Upper lobe of left lung (tissue), 6 donors: ENCODE measurements around the gene RSPH10B2. TPM values are rescaled to one million over a fixed set of nuclear protein-coding genes. Genes with fewer than 3 reads are reported as not detected.
"Not testable (repeated sequence)": the region's sequence is repeated elsewhere in the genome, so short reads cannot be mapped to it uniquely, and the experiment has no call there.

Source experiments
- ATAC-seq, 2 donors: fragments of 200-7000 bp; cut with Tn5 transposase; one replicate each; pipeline ENCODE4 v1.9.1; 2022; ENCODE audit warnings: mild to moderate bottlenecking in 2 of 2, moderate library complexity in 2 of 2; ENCODE audit not compliant: low FRiP score in 2 of 2
- DNase-seq, 2 donors: peaks; one replicate each; pipeline ENCODE4 v3.0.0-alpha.2; 2019 to 2020
- H3K27ac ChIP-seq, 4 donors: fragments of 200-600 bp; sonication (generic); one replicate each; pipeline ENCODE4 v1.5.1; 2016 to 2019
- H3K27me3 ChIP-seq, 4 donors: fragments of 200-600 bp; sonication (generic); one replicate each; pipeline ENCODE4 v1.5.1; 2017 to 2019
- H3K36me3 ChIP-seq, 4 donors: fragments of 200-600 bp; sonication (generic); one replicate each; pipeline ENCODE4 v1.5.1; 2016 to 2019
- H3K4me1 ChIP-seq, 4 donors: fragments of 200-600 bp; sonication (generic); one replicate each; pipeline ENCODE4 v1.5.1; 2018 to 2019
- H3K4me3 ChIP-seq, 4 donors: fragments of 200-600 bp; sonication (generic); one replicate each; pipeline ENCODE4 v1.5.1; 2017 to 2019; ENCODE audit warnings: mild to moderate bottlenecking in 2 of 4, moderate library complexity in 1 of 4
- H3K9me3 ChIP-seq, 4 donors: fragments of 200-600 bp; sonication (generic); one replicate each; pipeline ENCODE4 v1.5.1; 2018 to 2019
- WGBS, 2 donors: methylation state at CpG; one replicate each; pipeline ENCODE4 v1.1.5; 2017 to 2018; 5-methylcytosine and 5-hydroxymethylcytosine counted together
- total RNA-seq, 6 donors: library from RNA; depleted of rRNA in 4 of 6; stranded (reverse); fragments of >200 nt in 4 of 6; gene quantifications; one replicate each; pipeline versions ENCODE4 v1.1.0 to v1.2.1, GENCODE V29; 2016 to 2021
- donor health status: DM: no; HTN: no; CAD: no; lungs with moderate emphysema.
- donor health status: DM: no; HTN: yes; CAD: no; lungs with severe emphysema.

Gene RSPH10B2
- total RNA-seq, 6 donors from 2014 or later = 0.49 to 20.1 (median 4.3) TPM

DNA sequence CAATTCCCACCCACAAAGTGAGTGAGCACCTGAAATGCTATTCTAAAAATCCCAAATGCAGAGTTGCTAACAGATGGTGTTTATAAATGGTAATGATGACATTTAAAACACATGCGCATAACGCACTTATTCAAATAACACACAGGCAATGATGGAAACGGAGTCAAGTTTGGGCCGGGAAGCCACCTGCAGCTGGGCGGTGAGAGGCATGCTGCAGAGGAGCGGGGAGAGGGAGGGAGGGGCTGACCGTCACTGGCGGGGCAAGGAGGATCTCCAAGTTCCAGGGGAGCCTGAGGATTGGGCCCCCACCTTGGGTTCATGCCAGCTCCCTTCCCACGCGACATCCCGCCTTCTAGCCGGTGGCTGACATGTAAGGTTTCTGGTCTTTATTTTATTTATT is 7.3 kb downstream of the RSPH10B2 start:
- H3K9me3 ChIP-seq, H3K4me3 ChIP-seq, H3K36me3 ChIP-seq, H3K27ac ChIP-seq, H3K4me1 ChIP-seq, H3K27me3 ChIP-seq: not testable (repeated sequence)
- ATAC-seq (peak in 1 of 2 donors; percentile 26), DNase-seq (peak in 1 of 2 donors; percentile 52)
- WGBS, 2 donors = 80 to 88% methylated on average over 4 of the region's 12 CpGs

- not testable (repeated sequence) for H3K36me3 ChIP-seq, H3K27me3 ChIP-seq, H3K4me1 ChIP-seq, DNase-seq, H3K27ac ChIP-seq, H3K4me3 ChIP-seq, ATAC-seq, H3K9me3 ChIP-seq
- 85 to 88% methylated on average over 6 of the region's 6 CpGs for WGBS, 2 donors
Observed at GRCh38 chr7:6781581-6781980, 27.7 kb downstream of the RSPH10B2 start.

DNA sequence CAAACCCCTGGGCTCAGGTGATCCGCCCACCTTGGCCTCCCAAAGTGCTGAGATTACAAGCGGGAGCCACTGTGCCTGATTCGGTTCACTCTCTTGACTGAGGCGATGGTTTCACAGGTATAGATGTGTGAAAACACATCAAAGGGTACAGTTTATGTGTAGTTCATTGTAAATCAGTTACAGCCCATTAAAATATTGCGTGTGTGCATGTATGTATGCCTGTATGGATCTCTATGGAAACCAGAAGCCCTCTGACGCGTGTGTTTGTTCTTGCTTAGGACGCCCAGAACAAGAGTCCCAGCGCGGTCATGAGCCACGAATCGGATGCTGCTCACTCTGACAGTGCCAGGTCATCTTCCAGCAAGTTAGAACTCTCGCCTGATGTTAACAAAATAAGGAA is 35.5 kb downstream of the RSPH10B2 start:
- H3K4me1 ChIP-seq, H3K27ac ChIP-seq, DNase-seq, ATAC-seq, H3K4me3 ChIP-seq, H3K27me3 ChIP-seq, H3K9me3 ChIP-seq, H3K36me3 ChIP-seq: not testable (repeated sequence)
- WGBS, 2 donors = no CpG with 5 or more reads among the region's 13 CpGs

- not testable (repeated sequence) for H3K9me3 ChIP-seq, DNase-seq, H3K4me1 ChIP-seq, H3K27ac ChIP-seq, H3K27me3 ChIP-seq, H3K4me3 ChIP-seq, H3K36me3 ChIP-seq
- ATAC-seq = peak in 1 of 2 donors; percentile 52
- 65 to 97% methylated on average over 4 to 5 of the region's 15 CpGs for WGBS, 2 donors
Observed at GRCh38 chr7:6792113-6792872, 38.4 kb downstream of the RSPH10B2 start.

GRCh38 chr7:6794276-6794675 is 40.4 kb downstream of the RSPH10B2 start:
- H3K4me3 ChIP-seq, H3K27me3 ChIP-seq, DNase-seq, H3K27ac ChIP-seq, ATAC-seq, H3K9me3 ChIP-seq, H3K4me1 ChIP-seq, H3K36me3 ChIP-seq: not testable (repeated sequence)
- WGBS, 2 donors = 84 to 97% methylated on average over 2 to 4 of the region's 11 CpGs

- not testable (repeated sequence) for H3K4me3 ChIP-seq, H3K27me3 ChIP-seq, DNase-seq, H3K27ac ChIP-seq, ATAC-seq, H3K9me3 ChIP-seq, H3K36me3 ChIP-seq, H3K4me1 ChIP-seq
- 76 to 84% methylated on average over 3 to 5 of the region's 5 CpGs for WGBS, 2 donors
Observed at GRCh38 chr7:6797218-6797617, 43.3 kb downstream of the RSPH10B2 start.

DNA sequence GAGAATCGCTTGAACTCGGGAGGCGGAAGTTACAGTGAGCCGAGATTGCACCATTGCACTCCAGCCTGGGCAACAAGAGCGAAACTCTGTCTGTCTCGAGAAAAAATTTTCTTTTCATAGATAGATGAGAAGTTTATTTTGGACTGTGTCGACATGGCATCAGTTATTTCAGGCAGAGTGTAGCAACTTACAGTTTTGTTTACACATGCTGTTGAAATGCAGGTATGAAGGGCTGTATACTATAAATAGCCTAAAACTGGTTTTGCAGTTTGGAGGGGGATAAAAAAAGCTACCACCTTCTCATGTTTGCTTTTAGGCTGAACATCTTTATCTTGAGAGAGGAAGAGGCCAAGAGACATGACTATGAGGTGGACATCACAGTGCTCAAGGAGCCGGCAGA is 44.1 kb downstream of the RSPH10B2 start:
- H3K4me1 ChIP-seq, H3K27ac ChIP-seq, H3K27me3 ChIP-seq, DNase-seq, H3K9me3 ChIP-seq, H3K4me3 ChIP-seq, H3K36me3 ChIP-seq: not testable (repeated sequence)
- ATAC-seq = peak; percentile 23 to 69
- WGBS, 2 donors = 100% methylated on average over 1 of the region's 8 CpGs; no CpG with 5 or more reads in 1 of the 2 donors

DNA sequence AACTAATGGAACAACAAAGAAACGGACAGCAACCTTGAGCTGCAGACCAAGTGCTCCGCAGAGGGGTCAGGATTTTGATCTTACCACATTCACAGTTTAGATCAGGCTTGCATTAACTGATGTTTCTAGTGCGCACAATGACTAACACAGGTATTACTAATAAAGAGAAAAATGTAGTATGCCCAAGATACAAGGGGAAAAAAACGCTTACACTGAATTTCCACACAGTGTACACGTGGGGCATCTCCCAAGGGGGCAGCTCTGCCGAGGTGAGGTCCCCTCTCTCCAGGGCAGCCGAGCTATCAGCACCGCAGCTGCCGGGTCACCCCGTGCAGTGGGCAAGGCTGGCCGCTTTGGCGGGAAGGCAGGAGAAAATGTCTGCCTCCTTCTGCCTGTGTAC is 46.0 kb downstream of the RSPH10B2 start:
- H3K9me3 ChIP-seq, H3K36me3 ChIP-seq, H3K27me3 ChIP-seq, H3K4me1 ChIP-seq, H3K4me3 ChIP-seq, H3K27ac ChIP-seq, DNase-seq: not testable (repeated sequence)
- WGBS, 2 donors = no CpG with 5 or more reads among the region's 12 CpGs
- ATAC-seq = peak in 1 of 2 donors; percentile 12

DNA sequence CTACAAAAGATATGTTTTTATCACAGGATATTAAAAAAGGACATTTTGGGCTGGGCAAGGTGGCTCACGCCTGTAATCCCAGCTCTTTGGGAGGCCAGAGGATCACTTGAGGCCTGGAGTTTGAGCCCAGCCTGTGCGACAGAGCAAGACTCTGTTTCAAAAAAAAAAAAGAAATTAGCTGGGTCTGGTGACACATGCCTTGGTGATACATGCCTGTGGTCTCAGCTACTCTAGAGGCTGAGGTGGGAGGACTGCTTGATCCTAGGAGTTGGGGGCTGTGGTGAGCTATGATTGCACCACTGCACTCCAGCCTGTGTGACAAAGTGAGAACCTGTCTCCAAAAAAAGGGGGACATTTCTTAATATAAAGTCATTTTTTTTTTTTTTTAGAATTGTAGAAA is 46.4 kb downstream of the RSPH10B2 start:
- H3K27me3 ChIP-seq, H3K9me3 ChIP-seq, H3K36me3 ChIP-seq, ATAC-seq, H3K27ac ChIP-seq, H3K4me1 ChIP-seq, H3K4me3 ChIP-seq, DNase-seq: not testable (repeated sequence)
- 100% methylated on average over 1 of the region's 2 CpGs; no CpG with 5 or more reads in 1 of the 2 donors for WGBS, 2 donors

GRCh38 chr7:6807393-6807918 is 53.6 kb downstream of the RSPH10B2 start:
- WGBS, 2 donors = 81 to 88% methylated on average over 2 to 4 of the region's 4 CpGs

GRCh38 chr7:6807959-6808358 is 54.1 kb downstream of the RSPH10B2 start:
- not testable (repeated sequence) for H3K27me3 ChIP-seq, H3K4me1 ChIP-seq, H3K27ac ChIP-seq, DNase-seq, ATAC-seq, H3K9me3 ChIP-seq, H3K4me3 ChIP-seq
- H3K36me3 ChIP-seq = peaks cover 0 to 19% (median 4%) of the 10 kb centered on the region in 4 donors
- WGBS, 2 donors = 93% methylated on average over 4 of the region's 6 CpGs; no CpG with 5 or more reads in 1 of the 2 donors

More at GRCh38 chr7:6807393-6807918, 53.6 kb downstream of the RSPH10B2 start:
- H3K27me3 ChIP-seq, H3K4me1 ChIP-seq, H3K4me3 ChIP-seq, DNase-seq, H3K9me3 ChIP-seq, H3K27ac ChIP-seq, ATAC-seq: not testable (repeated sequence)
- peaks cover 0 to 16% (median 4%) of the 10 kb centered on the region in 4 donors for H3K36me3 ChIP-seq

DNA sequence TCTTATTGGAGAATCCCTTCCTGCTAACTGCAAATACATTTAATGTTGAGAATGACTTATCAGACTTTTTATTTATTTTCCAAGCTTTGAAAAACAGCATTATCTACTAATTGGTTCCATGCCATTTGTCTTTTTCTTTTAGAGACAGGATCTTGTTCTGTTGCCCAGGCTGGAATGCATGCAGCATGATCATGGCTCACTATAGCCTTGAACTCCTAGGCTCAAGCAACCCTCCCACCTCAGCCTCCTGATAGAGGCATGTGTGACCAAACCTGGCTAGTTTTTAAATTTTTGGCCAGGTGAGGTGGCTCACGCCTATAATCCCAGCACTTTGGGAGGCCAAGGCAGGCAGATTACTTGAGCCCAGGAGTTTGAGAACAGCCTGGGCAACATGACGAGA is 59.1 kb downstream of the RSPH10B2 start:
- DNase-seq, H3K9me3 ChIP-seq, H3K27ac ChIP-seq, H3K4me3 ChIP-seq, H3K27me3 ChIP-seq, H3K4me1 ChIP-seq, ATAC-seq: not testable (repeated sequence)
- WGBS, 2 donors = 100% methylated on average over 1 to 2 of the region's 2 CpGs
- peaks cover 4 to 41% (median 16%) of the 10 kb centered on the region in 4 donors for H3K36me3 ChIP-seq

- H3K36me3 ChIP-seq = peaks cover 4 to 47% (median 23%) of the 10 kb centered on the region in 4 donors
- not testable (repeated sequence) for H3K27ac ChIP-seq, H3K4me3 ChIP-seq, H3K27me3 ChIP-seq, ATAC-seq, H3K4me1 ChIP-seq, H3K9me3 ChIP-seq, DNase-seq
- WGBS, 2 donors = 92 to 98% methylated on average over 7 of the region's 7 CpGs
Observed at GRCh38 chr7:6815470-6815869, 61.6 kb downstream of the RSPH10B2 start.
